ENCODE results near the gene CCDC80. TPM values are rescaled to one million over a fixed set of nuclear protein-coding genes. Genes with fewer than 3 reads are reported as not detected.

The CCDC80 gene
- total RNA-seq, 1 donor from 2014 or later, result 3.7 TPM

GRCh38 chr3:112587336-112587735, 53.6 kb downstream of the CCDC80 start:
- H3K27ac Mint-ChIP-seq (ENCODE audit: unreplicated experiment), result no peak overlapping the region
- no peaks in the 10 kb centered on the region for H3K27me3 Mint-ChIP-seq (ENCODE audit: unreplicated experiment)
- TF ChIP-seq CTCF (IDR thresholded peaks at IDR 0.05; ENCODE audit: unreplicated experiment), result no peak
- H3K36me3 Mint-ChIP-seq (ENCODE audit: low read depth, unreplicated experiment), result peaks cover 13% of the 10 kb centered on the region
- no peaks in the 10 kb centered on the region for H3K9me3 Mint-ChIP-seq (ENCODE audit: unreplicated experiment)
- H3K4me1 Mint-ChIP-seq (ENCODE audit: unreplicated experiment), result peaks cover 13% of the 10 kb centered on the region
- no peak overlapping the region for H3K4me3 Mint-ChIP-seq (ENCODE audit: unreplicated experiment)
- no peak for DNase-seq (ENCODE audit: low spot score)

DNA sequence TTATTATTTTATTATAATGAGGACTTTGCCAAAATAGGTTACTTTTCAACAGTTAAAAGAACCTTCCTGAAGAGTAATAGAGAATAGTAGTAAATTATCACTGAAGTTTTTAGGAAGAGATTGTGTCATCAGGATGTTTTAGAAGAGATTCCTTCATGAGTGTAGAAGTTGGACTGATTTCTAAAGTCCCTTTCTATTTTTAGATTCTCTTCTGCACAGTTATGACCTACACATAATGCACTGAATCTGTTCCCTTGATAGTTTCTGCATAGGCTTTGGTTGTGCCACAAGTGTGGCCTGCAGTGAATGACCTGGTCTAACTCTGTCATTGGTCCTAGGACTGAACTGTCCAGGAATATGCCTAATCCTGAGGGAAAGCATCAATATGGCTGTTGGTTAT, 55.2 kb downstream of the CCDC80 start:
- no peak for TF ChIP-seq CTCF (IDR thresholded peaks at IDR 0.05; ENCODE audit: unreplicated experiment)
- Mint-ChIP-seq H3K36me3 (ENCODE audit: low read depth, unreplicated experiment) (peaks cover 13% of the 10 kb centered on the region), H3K9me3 (ENCODE audit: unreplicated experiment) (no peaks in the 10 kb centered on the region), H3K4me3 (ENCODE audit: unreplicated experiment) (peak overlapping the region; percentile 47), H3K27me3 (ENCODE audit: unreplicated experiment) (no peaks in the 10 kb centered on the region), H3K27ac (ENCODE audit: unreplicated experiment) (no peak overlapping the region), H3K4me1 (ENCODE audit: unreplicated experiment) (peaks cover 10% of the 10 kb centered on the region)
- DNase-seq (ENCODE audit: low spot score), result no peak

DNA sequence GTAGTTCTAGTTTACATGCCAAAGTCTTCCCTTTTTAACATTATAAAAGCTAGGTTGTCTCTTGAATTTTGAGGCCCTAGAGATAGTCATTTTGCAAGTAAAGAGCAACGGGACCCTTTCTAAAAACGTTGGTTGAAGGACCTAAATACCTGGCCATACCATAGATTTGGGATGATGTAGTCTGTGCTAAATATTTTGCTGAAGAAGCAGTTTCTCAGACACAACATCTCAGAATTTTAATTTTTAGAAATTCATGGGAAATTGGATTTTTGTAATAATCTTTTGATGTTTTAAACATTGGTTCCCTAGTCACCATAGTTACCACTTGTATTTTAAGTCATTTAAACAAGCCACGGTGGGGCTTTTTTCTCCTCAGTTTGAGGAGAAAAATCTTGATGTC, 57.8 kb downstream of the CCDC80 start:
- Mint-ChIP-seq H3K4me1 (ENCODE audit: unreplicated experiment) (peaks cover 10% of the 10 kb centered on the region), H3K27ac (ENCODE audit: unreplicated experiment) (no peak overlapping the region), H3K9me3 (ENCODE audit: unreplicated experiment) (no peaks in the 10 kb centered on the region), H3K4me3 (ENCODE audit: unreplicated experiment) (no peak overlapping the region), H3K36me3 (ENCODE audit: low read depth, unreplicated experiment) (peaks cover 9% of the 10 kb centered on the region), H3K27me3 (ENCODE audit: unreplicated experiment) (no peaks in the 10 kb centered on the region)
- no peak for DNase-seq (ENCODE audit: low spot score)
- TF ChIP-seq CTCF (IDR thresholded peaks at IDR 0.05; ENCODE audit: unreplicated experiment), result no peak

GRCh38 chr3:112582244-112582874, 58.6 kb downstream of the CCDC80 start:
- Mint-ChIP-seq H3K9me3 (ENCODE audit: unreplicated experiment) (no peaks in the 10 kb centered on the region), H3K4me1 (ENCODE audit: unreplicated experiment) (peaks cover 6% of the 10 kb centered on the region), H3K4me3 (ENCODE audit: unreplicated experiment) (no peak overlapping the region), H3K36me3 (ENCODE audit: low read depth, unreplicated experiment) (peaks cover 9% of the 10 kb centered on the region), H3K27me3 (ENCODE audit: unreplicated experiment) (no peaks in the 10 kb centered on the region), H3K27ac (ENCODE audit: unreplicated experiment) (no peak overlapping the region)
- DNase-seq (ENCODE audit: low spot score), result peak; percentile 44
- TF ChIP-seq CTCF (IDR thresholded peaks at IDR 0.05; ENCODE audit: unreplicated experiment), result peak; percentile 65

DNA sequence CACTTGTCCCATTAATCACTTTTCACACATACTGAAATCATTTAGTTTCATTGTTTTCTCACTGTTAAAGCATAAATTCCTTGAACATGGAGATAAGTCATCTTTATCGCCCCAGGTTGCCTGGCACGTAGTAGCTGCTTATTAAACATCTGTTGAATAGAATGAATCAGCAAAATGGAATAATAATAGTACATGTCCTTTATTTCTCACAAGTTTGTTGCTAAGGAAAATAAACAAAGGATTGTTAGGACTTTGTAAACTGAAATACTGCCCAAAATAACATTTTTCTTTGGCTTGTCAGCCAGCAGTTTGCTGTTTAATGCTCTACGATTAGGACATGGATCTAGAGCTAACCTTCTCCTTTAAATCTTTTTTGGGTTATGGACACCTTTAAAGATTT, 61.2 kb downstream of the CCDC80 start:
- DNase-seq (ENCODE audit: low spot score), result no peak
- H3K27me3 Mint-ChIP-seq (ENCODE audit: unreplicated experiment), result no peaks in the 10 kb centered on the region
- H3K4me1 Mint-ChIP-seq (ENCODE audit: unreplicated experiment), result no peaks in the 10 kb centered on the region
- H3K36me3 Mint-ChIP-seq (ENCODE audit: low read depth, unreplicated experiment), result no peaks in the 10 kb centered on the region
- no peaks in the 10 kb centered on the region for H3K9me3 Mint-ChIP-seq (ENCODE audit: unreplicated experiment)
- H3K4me3 Mint-ChIP-seq (ENCODE audit: unreplicated experiment), result no peak overlapping the region
- TF ChIP-seq CTCF (IDR thresholded peaks at IDR 0.05; ENCODE audit: unreplicated experiment), result no peak
- no peak overlapping the region for H3K27ac Mint-ChIP-seq (ENCODE audit: unreplicated experiment)
